ENCODE results near the gene FSD1L. TPM values are rescaled to one million over a fixed set of nuclear protein-coding genes. Genes with fewer than 3 reads are reported as not detected.

Gene FSD1L
- total and polyA plus RNA-seq, 2 of the 13 experiments (the other 11 are each of a cell fraction or from before 2014, with no cell fraction given), result 4.1 to 5.1 TPM

DNA sequence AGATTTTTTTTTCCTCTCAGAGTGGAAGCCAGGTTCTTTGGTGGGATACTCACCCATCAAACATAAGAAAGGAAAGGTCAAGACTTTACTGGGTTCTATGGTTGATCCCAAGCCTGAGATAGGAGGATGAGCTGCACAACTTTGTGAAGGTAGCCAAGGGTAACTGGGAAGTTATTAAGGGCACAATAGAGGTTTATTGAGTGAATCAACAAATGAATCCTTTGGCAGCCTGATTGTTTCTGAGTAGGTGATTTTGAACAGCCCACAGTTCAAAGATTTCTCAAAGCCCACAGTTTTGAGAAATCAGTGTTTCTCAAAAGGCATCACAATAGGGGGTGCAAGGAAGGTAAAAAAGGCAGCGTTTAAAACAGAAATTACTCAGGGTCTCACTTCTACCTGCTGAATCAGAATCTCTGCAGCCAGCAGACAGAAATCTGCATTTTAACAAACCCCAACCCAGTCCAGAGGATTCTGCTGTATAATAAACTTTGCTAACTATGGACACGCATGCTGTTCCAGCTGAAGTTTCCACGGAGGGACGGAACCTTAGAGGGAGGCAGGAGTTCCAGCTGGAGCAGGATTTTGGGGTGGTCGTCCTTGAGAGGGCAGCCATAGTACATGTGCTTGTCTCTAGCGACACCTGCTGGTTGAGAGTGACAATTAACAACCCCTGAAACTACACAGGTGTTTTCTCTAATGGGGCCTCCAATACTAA, 32.7 kb upstream of the FSD1L start (continued):
- TF ChIP-seq, protein P1, sequence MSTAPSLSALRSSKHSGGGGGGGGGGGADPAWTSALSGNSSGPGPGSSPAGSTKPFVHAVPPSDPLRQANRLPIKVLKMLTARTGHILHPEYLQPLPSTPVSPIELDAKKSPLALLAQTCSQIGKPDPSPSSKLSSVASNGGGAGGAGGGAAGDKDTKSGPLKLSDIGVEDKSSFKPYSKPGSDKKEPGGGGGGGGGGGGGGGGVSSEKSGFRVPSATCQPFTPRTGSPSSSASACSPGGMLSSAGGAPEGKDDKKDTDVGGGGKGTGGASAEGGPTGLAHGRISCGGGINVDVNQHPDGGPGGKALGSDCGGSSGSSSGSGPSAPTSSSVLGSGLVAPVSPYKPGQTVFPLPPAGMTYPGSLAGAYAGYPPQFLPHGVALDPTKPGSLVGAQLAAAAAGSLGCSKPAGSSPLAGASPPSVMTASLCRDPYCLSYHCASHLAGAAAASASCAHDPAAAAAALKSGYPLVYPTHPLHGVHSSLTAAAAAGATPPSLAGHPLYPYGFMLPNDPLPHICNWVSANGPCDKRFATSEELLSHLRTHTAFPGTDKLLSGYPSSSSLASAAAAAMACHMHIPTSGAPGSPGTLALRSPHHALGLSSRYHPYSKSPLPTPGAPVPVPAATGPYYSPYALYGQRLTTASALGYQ (CRISPR knock-in tag; IDR thresholded peaks at IDR 0.05), result no peak
- TF ChIP-seq ZNF441 (CRISPR knock-in tag; IDR thresholded peaks at IDR 0.05; ENCODE audit: borderline replicate concordance) (0 out of 2 replicates have a peak, but pooled peaks have one; percentile 41), MAZ (IDR thresholded peaks at IDR 0.05; ENCODE audit: borderline replicate concordance, low read depth, low read length) (no peak), MAZ (CRISPR knock-in tag; IDR thresholded peaks at IDR 0.05; ENCODE audit: low read depth) (0 out of 2 replicates have a peak, but pooled peaks have one; percentile 44), MIXL1 (CRISPR knock-in tag; IDR thresholded peaks at IDR 0.05) (peak; percentile 63), SOX13 (IDR thresholded peaks at IDR 0.05) (no peak), SOX13 (CRISPR knock-in tag; conservative IDR thresholded peaks at IDR 0.05 in 1 of 2, IDR thresholded peaks at IDR 0.05 in 1 of 2) (no peak), TSC22D2 (CRISPR knock-in tag; IDR thresholded peaks at IDR 0.05; ENCODE audit: borderline replicate concordance) (0 out of 2 replicates have a peak, but pooled peaks have one; percentile 37), FOXA3 (CRISPR knock-in tag; IDR thresholded peaks at IDR 0.05) (0 out of 2 replicates have a peak, but pooled peaks have one; percentile 23), ZBTB7B (CRISPR knock-in tag; IDR thresholded peaks at IDR 0.05) (peak; percentile 78), GFI1 (CRISPR knock-in tag; IDR thresholded peaks at IDR 0.05; ENCODE audit: borderline replicate concordance) (0 out of 2 replicates have a peak, but pooled peaks have one; percentile 23), SMC3 (IDR thresholded peaks at IDR 0.05; ENCODE audit: low read length) (peak; percentile 89), ZBTB7A (CRISPR knock-in tag; IDR thresholded peaks at IDR 0.05) (0 out of 2 replicates have a peak, but pooled peaks have one; percentile 36), PREB (CRISPR knock-in tag; IDR thresholded peaks at IDR 0.05) (no peak), ZSCAN5A (CRISPR knock-in tag; IDR thresholded peaks at IDR 0.05; ENCODE audit: borderline replicate concordance) (peak; percentile 69; the same call in 1 of the 2 replicates), TFAP4 (IDR thresholded peaks at IDR 0.05; ENCODE audit: borderline replicate concordance, low read depth) (peak; percentile 12; the same call in 1 of the 2 replicates), YY1 (IDR thresholded peaks at IDR 0.05; ENCODE audit: insufficient read depth, insufficient replicate concordance, low read depth, low read length) (peak; percentile 35), ZNF12 (CRISPR knock-in tag; IDR thresholded peaks at IDR 0.05) (peak; percentile 10; the same call in 1 of the 2 replicates), PAX8 (CRISPR knock-in tag; IDR thresholded peaks at IDR 0.05; ENCODE audit: borderline replicate concordance) (no peak), RFXAP (CRISPR knock-in tag; IDR thresholded peaks at IDR 0.05; ENCODE audit: borderline replicate concordance) (0 out of 2 replicates have a peak, but pooled peaks have one; percentile 33)
- TF ChIP-seq, protein P2, sequence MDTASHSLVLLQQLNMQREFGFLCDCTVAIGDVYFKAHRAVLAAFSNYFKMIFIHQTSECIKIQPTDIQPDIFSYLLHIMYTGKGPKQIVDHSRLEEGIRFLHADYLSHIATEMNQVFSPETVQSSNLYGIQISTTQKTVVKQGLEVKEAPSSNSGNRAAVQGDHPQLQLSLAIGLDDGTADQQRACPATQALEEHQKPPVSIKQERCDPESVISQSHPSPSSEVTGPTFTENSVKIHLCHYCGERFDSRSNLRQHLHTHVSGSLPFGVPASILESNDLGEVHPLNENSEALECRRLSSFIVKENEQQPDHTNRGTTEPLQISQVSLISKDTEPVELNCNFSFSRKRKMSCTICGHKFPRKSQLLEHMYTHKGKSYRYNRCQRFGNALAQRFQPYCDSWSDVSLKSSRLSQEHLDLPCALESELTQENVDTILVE (CRISPR knock-in tag; IDR thresholded peaks at IDR 0.05), result no peak

All from HepG2 (cell line).